ENCODE measurements around the gene LAMA4.
A peak's percentile ranks its signal among the peaks of the same experiment; 100 is the strongest.

DNA sequence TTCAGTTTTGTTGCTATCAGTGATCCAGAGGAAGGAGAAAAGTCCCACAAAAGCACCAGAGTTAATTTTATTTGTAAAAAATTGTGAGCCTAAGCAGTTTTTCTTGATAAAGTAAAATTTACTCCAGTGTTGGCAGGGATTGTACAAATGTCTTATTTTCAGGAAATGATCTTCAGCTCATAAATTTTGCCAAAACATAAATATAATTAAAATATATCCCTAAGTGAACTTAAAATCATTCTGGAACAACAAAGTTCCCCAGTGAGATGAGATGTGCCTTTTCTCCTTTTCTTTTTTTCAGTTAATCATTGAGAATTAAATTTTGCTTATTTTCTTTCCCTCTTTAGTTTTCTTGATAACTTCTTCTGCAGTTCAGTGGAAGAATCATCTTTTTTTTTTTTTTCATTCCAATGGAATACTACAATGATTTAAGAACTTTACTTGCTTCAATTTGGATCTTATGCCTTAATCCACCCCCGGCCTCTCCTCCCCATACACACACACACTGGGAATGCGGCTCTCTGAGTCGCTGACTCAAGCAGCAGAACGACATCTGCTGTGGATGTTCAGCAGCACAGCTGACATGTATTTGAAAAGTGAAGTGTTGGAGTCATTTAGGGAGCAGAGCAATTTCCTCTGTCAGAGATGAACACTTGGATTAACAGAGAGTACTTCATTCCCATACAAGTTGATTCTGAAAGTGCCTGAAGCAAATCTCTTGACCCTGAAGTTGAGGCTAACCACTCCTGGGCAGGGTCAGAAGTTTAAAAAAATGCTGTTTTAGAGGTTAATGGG, 27.7 kb upstream of the LAMA4 start:
- TF ChIP-seq, protein P1, sequence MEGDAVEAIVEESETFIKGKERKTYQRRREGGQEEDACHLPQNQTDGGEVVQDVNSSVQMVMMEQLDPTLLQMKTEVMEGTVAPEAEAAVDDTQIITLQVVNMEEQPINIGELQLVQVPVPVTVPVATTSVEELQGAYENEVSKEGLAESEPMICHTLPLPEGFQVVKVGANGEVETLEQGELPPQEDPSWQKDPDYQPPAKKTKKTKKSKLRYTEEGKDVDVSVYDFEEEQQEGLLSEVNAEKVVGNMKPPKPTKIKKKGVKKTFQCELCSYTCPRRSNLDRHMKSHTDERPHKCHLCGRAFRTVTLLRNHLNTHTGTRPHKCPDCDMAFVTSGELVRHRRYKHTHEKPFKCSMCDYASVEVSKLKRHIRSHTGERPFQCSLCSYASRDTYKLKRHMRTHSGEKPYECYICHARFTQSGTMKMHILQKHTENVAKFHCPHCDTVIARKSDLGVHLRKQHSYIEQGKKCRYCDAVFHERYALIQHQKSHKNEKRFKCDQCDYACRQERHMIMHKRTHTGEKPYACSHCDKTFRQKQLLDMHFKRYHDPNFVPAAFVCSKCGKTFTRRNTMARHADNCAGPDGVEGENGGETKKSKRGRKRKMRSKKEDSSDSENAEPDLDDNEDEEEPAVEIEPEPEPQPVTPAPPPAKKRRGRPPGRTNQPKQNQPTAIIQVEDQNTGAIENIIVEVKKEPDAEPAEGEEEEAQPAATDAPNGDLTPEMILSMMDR (conservative IDR thresholded peaks at IDR 0.05) = peak; percentile 47; the same call in 1 of the 2 replicates
- TF ChIP-seq EZH2 (IDR thresholded peaks at IDR 0.05; ENCODE audit: low read depth) = no peak

All from PC-9 (cell line).